Fibroblast of lung (primary cell): Measurements from ENCODE around the gene HCRTR2.

Experiments
- EZH2 ChIP-seq: IDR thresholded peaks from 2 replicates; pipeline ENCODE4 v1.5.1; 2012; ENCODE audit warnings: low read length, control low read depth, mild to moderate bottlenecking; ENCODE audit errors: missing control alignments
- TF ChIP-seq, protein P1 (sequence below), 2 donors: IDR thresholded peaks in 1 of 2; conservative IDR thresholded peaks in 1 of 2; 1 replicate in 1 of 2; 2 replicates in 1 of 2; pipeline ENCODE4 v1.5.1; 2011 to 2012; ENCODE audit warnings: low read length in 2 of 2, control low read depth in 1 of 2, inconsistent platforms in 1 of 2, low read depth in 1 of 2, mild to moderate bottlenecking in 1 of 2

DNA sequence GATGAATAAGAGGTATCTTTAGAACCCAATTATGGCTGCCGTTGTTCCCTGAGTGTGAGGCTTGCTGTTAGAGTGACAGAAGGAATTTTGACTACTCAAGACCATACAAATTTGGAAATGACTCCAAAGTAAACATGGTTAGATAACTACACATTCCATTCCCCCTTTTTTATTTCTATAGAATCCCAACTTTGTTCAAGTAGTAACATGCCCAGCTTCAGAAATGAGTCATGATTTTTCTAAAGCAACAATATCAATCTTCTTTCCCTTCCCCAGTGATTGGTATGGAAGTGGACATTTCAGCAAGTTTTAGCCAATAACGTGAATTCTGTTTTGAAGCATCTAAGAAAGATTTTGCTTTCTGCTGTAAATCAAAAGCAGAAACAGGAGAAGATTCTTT, 37.8 kb downstream of the HCRTR2 start:
- TF ChIP-seq, protein P1, sequence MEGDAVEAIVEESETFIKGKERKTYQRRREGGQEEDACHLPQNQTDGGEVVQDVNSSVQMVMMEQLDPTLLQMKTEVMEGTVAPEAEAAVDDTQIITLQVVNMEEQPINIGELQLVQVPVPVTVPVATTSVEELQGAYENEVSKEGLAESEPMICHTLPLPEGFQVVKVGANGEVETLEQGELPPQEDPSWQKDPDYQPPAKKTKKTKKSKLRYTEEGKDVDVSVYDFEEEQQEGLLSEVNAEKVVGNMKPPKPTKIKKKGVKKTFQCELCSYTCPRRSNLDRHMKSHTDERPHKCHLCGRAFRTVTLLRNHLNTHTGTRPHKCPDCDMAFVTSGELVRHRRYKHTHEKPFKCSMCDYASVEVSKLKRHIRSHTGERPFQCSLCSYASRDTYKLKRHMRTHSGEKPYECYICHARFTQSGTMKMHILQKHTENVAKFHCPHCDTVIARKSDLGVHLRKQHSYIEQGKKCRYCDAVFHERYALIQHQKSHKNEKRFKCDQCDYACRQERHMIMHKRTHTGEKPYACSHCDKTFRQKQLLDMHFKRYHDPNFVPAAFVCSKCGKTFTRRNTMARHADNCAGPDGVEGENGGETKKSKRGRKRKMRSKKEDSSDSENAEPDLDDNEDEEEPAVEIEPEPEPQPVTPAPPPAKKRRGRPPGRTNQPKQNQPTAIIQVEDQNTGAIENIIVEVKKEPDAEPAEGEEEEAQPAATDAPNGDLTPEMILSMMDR (conservative IDR thresholded peaks at IDR 0.05 in 1 of 2, IDR thresholded peaks at IDR 0.05 in 1 of 2; ENCODE audit: low read depth in 1 of 2, low read length in 2 of 2): no peak
- TF ChIP-seq EZH2: no peak
